CD4-positive, alpha-beta T cell treated with Interleukin-2 at 100 ng/mL for 4 hours (primary cell): Measurements from ENCODE around the gene PNPO.

ENCODE experiments used
- DNase-seq: peaks from one replicate; pipeline ENCODE4 v3.0.0-alpha.2; 2020; ENCODE audit warnings: low spot score

PNPO gene

GRCh38 chr17:47949946-47950345, 8.6 kb downstream of the PNPO start:
- no peak for DNase-seq

GRCh38 chr17:47950448-47950847, 9.1 kb downstream of the PNPO start:
- no peak for DNase-seq

GRCh38 chr17:47952171-47953021, 11.0 kb downstream of the PNPO start:
- DNase-seq, result no peak

GRCh38 chr17:47953909-47954308, 12.5 kb downstream of the PNPO start:
- DNase-seq, result no peak

GRCh38 chr17:47955497-47956461, 14.4 kb downstream of the PNPO start:
- DNase-seq, result no peak

- no peak for DNase-seq
These were observed 15.6 kb downstream of the PNPO start for GRCh38 chr17:47956791-47957590.

GRCh38 chr17:47957591-47958490, 16.5 kb downstream of the PNPO start, which contains the start of gene PRR15L:
Gene PRR15L (minus strand): TSS chr17:47957883. CDS start chr17:47953234, 4,649 bp downstream.
- no peak for DNase-seq

- DNase-seq, result no peak
These were observed 18.7 kb downstream of the PNPO start for GRCh38 chr17:47959825-47960655.

GRCh38 chr17:47961406-47961805, 20.0 kb downstream of the PNPO start:
- no peak for DNase-seq

GRCh38 chr17:47962901-47963300, 21.5 kb downstream of the PNPO start:
- DNase-seq, result no peak

- DNase-seq, result no peak
These were observed 23.5 kb downstream of the PNPO start for GRCh38 chr17:47964856-47965255.

GRCh38 chr17:47966079-47966519, 24.7 kb downstream of the PNPO start:
- no peak for DNase-seq

- DNase-seq, result no peak
These were observed 26.4 kb downstream of the PNPO start for GRCh38 chr17:47967607-47968252.

GRCh38 chr17:47968836-47969235, 27.5 kb downstream of the PNPO start:
- DNase-seq, result no peak

GRCh38 chr17:47969930-47970724, 28.8 kb downstream of the PNPO start:
- DNase-seq, result no peak

- peak; percentile 99 for DNase-seq
These were observed 29.5 kb downstream of the PNPO start, which contains the start of gene CDK5RAP3 for GRCh38 chr17:47970725-47971499. Gene CDK5RAP3 (plus strand): TSS chr17:47971113. CDS start chr17:47971147, 34 bp downstream.

- DNase-seq, result no peak
These were observed 32.2 kb downstream of the PNPO start for GRCh38 chr17:47973541-47973940.
